IMR-90 (cell line): ENCODE measurements around the gene FBN3.

Experiments used
- BHLHE40 ChIP-seq: fragments of 150-350 bp; IDR thresholded peaks from 2 replicates; pipeline ENCODE4 v1.6.1; 2016; ENCODE audit warnings: mild to moderate bottlenecking, low read depth, low read length
- CEBPB ChIP-seq: IDR thresholded peaks from 2 replicates; pipeline ENCODE4 v1.6.1; 2012; ENCODE audit warnings: low read depth, low read length, improper control_type of control experiment
- CHD1 ChIP-seq: IDR thresholded peaks from 2 replicates; pipeline ENCODE4 v1.6.1; 2012; ENCODE audit warnings: low read depth, low read length, improper control_type of control experiment
- CTCF ChIP-seq: conservative IDR thresholded peaks from 2 replicates; pipeline ENCODE4 v1.5.1; 2012; ENCODE audit warnings: mild to moderate bottlenecking, low read depth, low read length, improper control_type of control experiment
- MAFK ChIP-seq: IDR thresholded peaks from 2 replicates; pipeline ENCODE4 v1.6.1; 2012; ENCODE audit warnings: low read depth, low read length, improper control_type of control experiment
- MAZ ChIP-seq: IDR thresholded peaks from 2 replicates; pipeline ENCODE4 v1.6.1; 2012; ENCODE audit warnings: low read depth, mild to moderate bottlenecking, low read length, improper control_type of control experiment, moderate library complexity, borderline replicate concordance
- NFE2L2 ChIP-seq: fragments of 150-350 bp; IDR thresholded peaks from 2 replicates; pipeline ENCODE4 v1.6.1; 2016; ENCODE audit warnings: low read depth, mild to moderate bottlenecking, low read length
- POLR2A ChIP-seq: IDR thresholded peaks from 2 replicates; pipeline ENCODE4 v1.6.1; 2012; ENCODE audit warnings: mild to moderate bottlenecking, low read depth, low read length
- RAD21 ChIP-seq: IDR thresholded peaks from 2 replicates; pipeline ENCODE4 v1.6.1; 2012; ENCODE audit warnings: low read length, improper control_type of control experiment
- RFX5 ChIP-seq: IDR thresholded peaks from 2 replicates; pipeline ENCODE4 v1.8.0; 2012; ENCODE audit warnings: low read depth, mild to moderate bottlenecking, low read length, moderate library complexity
- SMC3 ChIP-seq: fragments of 150-350 bp; IDR thresholded peaks from 2 replicates; pipeline ENCODE4 v1.6.1; 2016; ENCODE audit warnings: low read depth, mild to moderate bottlenecking, antibody characterized with exemption, low read length, moderate library complexity
- USF2 ChIP-seq: fragments of 150-350 bp; IDR thresholded peaks from 2 replicates; pipeline ENCODE4 v1.6.1; 2017; ENCODE audit warnings: mild to moderate bottlenecking, antibody characterized with exemption, low read length, low read depth

- TF ChIP-seq MAFK, result no peak
- TF ChIP-seq POLR2A, result no peak
- no peak for TF ChIP-seq RAD21
- no peak for TF ChIP-seq NFE2L2
- no peak for TF ChIP-seq CTCF
- TF ChIP-seq RFX5, result no peak
- no peak for TF ChIP-seq USF2
- TF ChIP-seq CHD1, result no peak
- TF ChIP-seq CEBPB, result no peak
- TF ChIP-seq SMC3, result no peak
- no peak for TF ChIP-seq MAZ
- TF ChIP-seq BHLHE40, result no peak
These were observed 128.7 kb downstream of the FBN3 start for GRCh38 chr19:8020681-8021080.
